HG02678 (cell line): Measurements from ENCODE around the gene CSRP1.
"Not testable (repeated sequence)": the region's sequence is repeated elsewhere in the genome, so short reads cannot be mapped to it uniquely, and the experiment has no call there.

Experiments
- ATAC-seq: cut with Tn5 transposase; IDR thresholded peaks from one replicate; pipeline ENCODE4 v1.9.1; 2021; ENCODE audit warnings: mild to moderate bottlenecking, moderate library complexity; ENCODE audit not compliant: unreplicated experiment

The CSRP1 gene

GRCh38 chr1:201537891-201538611 lies 31.1 kb upstream of the CSRP1 start:
- ATAC-seq = no peak

- no peak for ATAC-seq
Measured at GRCh38 chr1:201537467-201537866, 30.5 kb upstream of the CSRP1 start.

- ATAC-seq = no peak
Measured at GRCh38 chr1:201537028-201537427, 30.1 kb upstream of the CSRP1 start.

- ATAC-seq = no peak
Measured at GRCh38 chr1:201536558-201536957, 29.6 kb upstream of the CSRP1 start.

GRCh38 chr1:201535919-201536245 lies 29.0 kb upstream of the CSRP1 start:
- no peak for ATAC-seq

- ATAC-seq = no peak
Measured at GRCh38 chr1:201535046-201535918, 28.4 kb upstream of the CSRP1 start.

GRCh38 chr1:201533836-201534235 lies 26.9 kb upstream of the CSRP1 start:
- ATAC-seq = no peak

GRCh38 chr1:201531551-201532425 lies 24.9 kb upstream of the CSRP1 start:
- ATAC-seq = no peak

- no peak for ATAC-seq
Measured at GRCh38 chr1:201530741-201531531, 24.0 kb upstream of the CSRP1 start.

GRCh38 chr1:201528631-201529252 lies 21.8 kb upstream of the CSRP1 start:
- ATAC-seq = no peak

- ATAC-seq = no peak
Measured at GRCh38 chr1:201527879-201528278, 21.0 kb upstream of the CSRP1 start.

- no peak for ATAC-seq
Measured at GRCh38 chr1:201525193-201525778, 18.4 kb upstream of the CSRP1 start.

GRCh38 chr1:201520046-201520575 lies 13.2 kb upstream of the CSRP1 start:
- ATAC-seq = not testable (repeated sequence)

- no peak for ATAC-seq
Measured at GRCh38 chr1:201518071-201518470, 11.1 kb upstream of the CSRP1 start.

- no peak for ATAC-seq
Measured at GRCh38 chr1:201517631-201518030, 10.7 kb upstream of the CSRP1 start.

- no peak for ATAC-seq
Measured at GRCh38 chr1:201516511-201517127, 9.7 kb upstream of the CSRP1 start.

- ATAC-seq = no peak
Measured at GRCh38 chr1:201515895-201516294, 9.0 kb upstream of the CSRP1 start.

GRCh38 chr1:201515062-201515750 lies 8.3 kb upstream of the CSRP1 start:
- ATAC-seq = no peak
